Heart left ventricle (tissue), 16 donors: ENCODE measurements around the gene TEF. TPM values are rescaled to one million over a fixed set of nuclear protein-coding genes. Genes with fewer than 3 reads are reported as not detected.

Experiments used
- ATAC-seq, 4 donors: fragments of 200-7000 bp; cut with Tn5 transposase; one replicate each; pipeline ENCODE4 v1.9.1; 2020 to 2022; ENCODE audit warnings: moderate library complexity in 4 of 4, mild to moderate bottlenecking in 3 of 4, moderate number of reproducible peaks in 1 of 4
- DNase-seq, 5 donors: peaks; one replicate each; pipeline ENCODE4 v3.0.0-alpha.2; 2020
- H3K27ac ChIP-seq, 12 donors: fragments of 200-600 bp; sonication (generic) in 4 of 12; one replicate each; pipeline versions ENCODE4 v1.5.0 to v1.8.0; 2016 to 2022; ENCODE audit warnings: mild to moderate bottlenecking in 2 of 12
- H3K27me3 ChIP-seq, 9 donors: fragments of 200-600 bp; sonication (generic) in 2 of 9; one replicate each; pipeline versions ENCODE4 v1.5.1 to v1.8.0; 2016 to 2022; ENCODE audit warnings: mild to moderate bottlenecking in 3 of 9
- H3K36me3 ChIP-seq, 9 donors: fragments of 200-600 bp; sonication (generic) in 2 of 9; one replicate each; pipeline versions ENCODE4 v1.5.0 to v1.8.0; 2018 to 2022; ENCODE audit warnings: mild to moderate bottlenecking in 2 of 9
- H3K4me1 ChIP-seq, 12 donors: fragments of 200-600 bp; sonication (generic) in 4 of 12; one replicate each; pipeline versions ENCODE4 v1.5.0 to v1.8.0; 2016 to 2022; ENCODE audit warnings: mild to moderate bottlenecking in 3 of 12
- H3K4me3 ChIP-seq, 12 donors: fragments of 200-600 bp; sonication (generic) in 4 of 12; one replicate each; pipeline versions ENCODE4 v1.5.0 to v1.8.0; 2017 to 2022; ENCODE audit warnings: mild to moderate bottlenecking in 9 of 12, moderate library complexity in 4 of 12
- H3K9me3 ChIP-seq, 12 donors: fragments of 200-600 bp; sonication (generic) in 4 of 12; one replicate each; pipeline versions ENCODE4 v1.5.0 to v1.8.0; 2016 to 2022; ENCODE audit warnings: mild to moderate bottlenecking in 1 of 12
- POLR2A ChIP-seq, 2 donors: fragments of 450-650 bp; IDR thresholded peaks; one replicate each; pipeline ENCODE4 v1.6.1; 2017; ENCODE audit warnings: antibody characterized with exemption in 2 of 2, mild to moderate bottlenecking in 2 of 2, moderate library complexity in 2 of 2
- WGBS, 4 donors: extraction: QIAGEN DNeasy Blood & Tissue Kit in 2 of 4; methylation state at CpG; one replicate each; pipeline versions ENCODE4 v1.1.5 to v1.1.7; 2013 to 2018; 5-methylcytosine and 5-hydroxymethylcytosine counted together
- intact Hi-C, 10 donors: fragments of 100-400 bp; cut with DNase I; formaldehyde crosslinking; loops; one replicate each; pipeline versions ENCODE4 v1.11.1 to v1.14.2; 2022
- polyA plus RNA-seq, 2 donors: library from polyadenylated mRNA; stranded (reverse); fragments of 200-250 nt; gene quantifications; one replicate each; pipeline ENCODE4 v1.2.3, GENCODE V29; 2013
- total RNA-seq, 9 donors: library from RNA; depleted of rRNA in 2 of 9; stranded (reverse); fragments of >200 nt in 2 of 9; fragmentation: NEBNext Ultra II Directional in 3 of 9; extraction: Animal tissue kit (Norgen Biotek cat#: 25700) in 3 of 9; gene quantifications; one replicate each; pipeline versions ENCODE4 v1.1.0 to v1.2.4, GENCODE V29; 2016 to 2023
- TF ChIP-seq, protein P1 (sequence below), 12 donors: fragments of 200-600 bp; sonication (generic) in 4 of 12; IDR thresholded peaks; one replicate each; pipeline versions ENCODE4 v1.5.0 to v1.8.0; 2018 to 2022; ENCODE audit warnings: antibody characterized with exemption in 12 of 12, mild to moderate bottlenecking in 5 of 12
- donor health status: ischemic (EF 13 %, LVEDD 7.1; RV severe dilation, severe dysfunction).
- donor health status: healthy with polysubstance abuse.
- donor health status: DM: no; HTN: yes; CAD: no.
- donor health status: DM: no; HTN: no; CAD: no.
- donor health status: ischemic (EF 25% LVEDD 6.9; RV normal size, moderate dysfunction).
- donor health status: ischemic (EF 25% LVEDD 5.7; RV mildly dilated, moderate dysfunction).
- donor health status: healthy.
- donor health status: DM: yes; HTN: yes; CAD: no.
- donor health status: ischemic (EF 35%, LVEDD 5.7; RV mildly dilated, moderate dysfunction).
- donor health status: nonischemic (EF 11% LVEDD 7.7; RV severe dilation, severe dysfunction).
- donor health status: DM: yes; HTN: yes; CAD: no.
- donor health status: PGD.
- donor health status: ischemic (EF 29% LVEDD 5.4; RV normal size, mild dysfunction).
- donor health status: nonischemic (EF 23%, LVEDD 6.1; RV moderate dilation, normal function).

TEF gene
- total and polyA plus RNA-seq, 11 donors, result 7.2 to 35.3 (median 17.9) TPM

DNA sequence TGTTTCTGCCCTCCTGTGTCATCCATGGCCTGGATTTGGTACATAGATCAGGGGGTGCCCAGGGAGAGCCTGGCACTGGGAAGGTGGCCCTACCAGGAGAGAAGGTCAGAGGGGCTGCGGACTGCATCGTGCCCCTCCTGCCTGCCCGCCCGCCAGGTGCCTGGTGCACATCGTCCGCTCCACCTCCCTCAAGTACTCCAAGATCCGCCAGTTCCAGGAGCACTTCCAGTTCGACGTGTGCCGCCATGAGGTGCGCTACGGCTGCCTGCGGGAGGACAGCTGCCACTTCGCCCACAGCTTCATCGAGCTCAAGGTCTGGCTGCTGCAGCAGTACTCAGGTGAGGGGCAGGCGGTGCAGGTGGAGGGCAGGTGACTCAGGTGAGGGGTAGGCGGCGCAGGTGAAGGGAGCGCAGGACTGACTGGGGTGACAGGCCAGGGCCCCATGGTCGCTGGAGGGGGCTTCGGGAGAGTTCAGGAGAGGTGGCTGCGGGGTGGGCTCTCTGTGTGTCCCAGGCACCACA lies 32.7 kb upstream of the TEF start:
- no peak for TF ChIP-seq POLR2A (IDR thresholded peaks at IDR 0.05)
- TF ChIP-seq, protein P1, sequence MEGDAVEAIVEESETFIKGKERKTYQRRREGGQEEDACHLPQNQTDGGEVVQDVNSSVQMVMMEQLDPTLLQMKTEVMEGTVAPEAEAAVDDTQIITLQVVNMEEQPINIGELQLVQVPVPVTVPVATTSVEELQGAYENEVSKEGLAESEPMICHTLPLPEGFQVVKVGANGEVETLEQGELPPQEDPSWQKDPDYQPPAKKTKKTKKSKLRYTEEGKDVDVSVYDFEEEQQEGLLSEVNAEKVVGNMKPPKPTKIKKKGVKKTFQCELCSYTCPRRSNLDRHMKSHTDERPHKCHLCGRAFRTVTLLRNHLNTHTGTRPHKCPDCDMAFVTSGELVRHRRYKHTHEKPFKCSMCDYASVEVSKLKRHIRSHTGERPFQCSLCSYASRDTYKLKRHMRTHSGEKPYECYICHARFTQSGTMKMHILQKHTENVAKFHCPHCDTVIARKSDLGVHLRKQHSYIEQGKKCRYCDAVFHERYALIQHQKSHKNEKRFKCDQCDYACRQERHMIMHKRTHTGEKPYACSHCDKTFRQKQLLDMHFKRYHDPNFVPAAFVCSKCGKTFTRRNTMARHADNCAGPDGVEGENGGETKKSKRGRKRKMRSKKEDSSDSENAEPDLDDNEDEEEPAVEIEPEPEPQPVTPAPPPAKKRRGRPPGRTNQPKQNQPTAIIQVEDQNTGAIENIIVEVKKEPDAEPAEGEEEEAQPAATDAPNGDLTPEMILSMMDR (IDR thresholded peaks at IDR 0.05), result no peak
- Histone ChIP-seq H3K36me3 (peaks cover 2 to 100% (median 98%) of the 10 kb centered on the region in 9 donors), H3K4me3 (no peak overlapping the region), H3K9me3 (no peaks in the 10 kb centered on the region), H3K4me1 (peaks cover 0 to 10% (median 0%) of the 10 kb centered on the region in 12 donors), H3K27ac (no peak overlapping the region), H3K27me3 (no peaks in the 10 kb centered on the region)
- ATAC-seq, result no peak
- 94 to 97% (median 95%) methylated on average over 21 to 22 of the region's 22 CpGs for WGBS, 4 donors
- DNase-seq, result no peak
- intact Hi-C loops, result no loop called here

DNA sequence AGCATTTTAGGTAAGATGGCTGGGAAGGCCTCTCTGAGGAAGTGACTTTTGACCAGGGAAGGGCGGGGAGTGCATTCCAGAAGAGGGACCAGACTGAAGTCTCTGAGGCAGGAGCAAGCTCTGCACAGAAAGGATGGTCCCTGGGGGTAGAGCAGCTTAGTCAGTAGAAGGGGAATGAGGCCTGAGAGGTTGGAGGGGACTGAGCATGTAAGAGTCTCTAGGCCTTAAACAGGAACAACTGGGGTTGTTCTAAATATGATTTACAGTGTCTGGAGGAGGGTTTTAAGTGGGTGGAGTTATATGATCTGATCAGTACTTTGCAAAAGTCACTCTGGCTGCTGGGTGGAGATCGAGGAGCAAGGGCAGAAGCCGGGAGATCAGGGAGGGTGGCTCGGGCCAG lies 31.7 kb upstream of the TEF start:
- peak in 2 of 4 donors; percentile 21 to 24 for ATAC-seq
- DNase-seq, result no peak
- peaks cover 2 to 100% (median 98%) of the 10 kb centered on the region in 9 donors for H3K36me3 ChIP-seq

DNA sequence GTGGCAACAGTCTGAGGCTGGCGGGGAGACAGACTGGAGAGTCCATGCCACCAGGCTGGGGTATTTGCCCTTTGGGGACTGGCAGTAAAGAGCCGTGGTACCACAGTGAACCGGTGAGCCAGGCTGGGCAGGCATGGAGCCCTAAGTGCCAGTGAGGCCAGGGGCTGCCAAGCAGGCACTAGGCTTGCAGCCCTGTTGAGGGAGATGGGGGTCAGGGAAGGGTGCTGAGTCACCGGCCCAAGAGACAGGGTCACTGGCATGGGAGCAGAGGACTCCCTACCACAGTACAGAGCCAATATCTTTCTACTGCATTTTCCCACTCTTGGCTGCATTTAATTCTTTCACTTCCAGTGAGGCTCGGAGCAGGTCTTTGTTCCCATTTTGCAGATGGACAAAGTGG lies 30.7 kb upstream of the TEF start:
- ATAC-seq (no peak), DNase-seq (no peak)
- Histone ChIP-seq H3K27ac (peak overlapping the region in 4 of 12 donors; percentile 25 to 37 (median 33)), H3K27me3 (no peaks in the 10 kb centered on the region), H3K4me3 (no peak overlapping the region), H3K36me3 (peaks cover 2 to 100% (median 98%) of the 10 kb centered on the region in 9 donors), H3K9me3 (no peaks in the 10 kb centered on the region), H3K4me1 (peaks cover 0 to 10% (median 0%) of the 10 kb centered on the region in 12 donors)
- intact Hi-C loops, result no loop called here
- 93 to 98% (median 94%) methylated on average over 4 to 5 of the region's 5 CpGs for WGBS, 4 donors
- no peak for TF ChIP-seq POLR2A (IDR thresholded peaks at IDR 0.05)
- TF ChIP-seq, protein P1 (IDR thresholded peaks at IDR 0.05), result no peak

More for the DNA sequence above, 31.7 kb upstream of the TEF start:
- TF ChIP-seq, protein P1 (IDR thresholded peaks at IDR 0.05), result no peak
- no peak for TF ChIP-seq POLR2A (IDR thresholded peaks at IDR 0.05)
- Histone ChIP-seq H3K27ac (peak overlapping the region in 3 of 12 donors; percentile 34 to 39 (median 37)), H3K27me3 (no peaks in the 10 kb centered on the region), H3K4me1 (peaks cover 0 to 10% (median 0%) of the 10 kb centered on the region in 12 donors), H3K9me3 (no peaks in the 10 kb centered on the region), H3K4me3 (no peak overlapping the region)
- intact Hi-C loops, result no loop called here
- WGBS, 4 donors, result 74 to 87% (median 81%) methylated on average over 4 of the region's 4 CpGs

DNA sequence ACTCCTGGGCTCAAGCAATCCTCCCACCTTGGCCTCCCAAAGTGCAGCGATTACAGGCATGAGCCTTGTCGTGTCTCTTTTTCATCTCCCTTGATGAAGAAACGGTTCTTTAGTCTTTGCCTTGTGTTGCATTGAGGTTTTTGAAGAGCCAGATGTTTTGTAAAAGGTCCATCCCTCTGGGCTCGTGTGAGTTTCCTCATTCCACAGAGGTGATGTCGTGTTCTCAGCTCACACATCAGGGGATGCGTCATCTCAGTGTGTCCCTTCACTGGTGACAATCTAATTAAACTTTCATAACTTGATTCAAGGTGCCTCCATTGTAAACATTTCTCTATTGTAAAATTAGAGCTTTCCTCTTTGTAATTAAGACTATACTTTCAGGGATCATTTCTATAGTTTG lies 29.7 kb upstream of the TEF start:
- no peak overlapping the region for H3K4me3 ChIP-seq
- TF ChIP-seq, protein P1 (IDR thresholded peaks at IDR 0.05), result no peak
- no peak for TF ChIP-seq POLR2A (IDR thresholded peaks at IDR 0.05)
- peaks cover 0 to 100% (median 96%) of the 10 kb centered on the region in 9 donors for H3K36me3 ChIP-seq
- WGBS, 4 donors, result 60 to 70% (median 65%) methylated on average over 6 of the region's 6 CpGs
- no peak for ATAC-seq
- peaks cover 0 to 9% (median 0%) of the 10 kb centered on the region in 12 donors for H3K4me1 ChIP-seq
- no peaks in the 10 kb centered on the region for H3K9me3 ChIP-seq
- H3K27ac ChIP-seq, result no peak overlapping the region
- DNase-seq, result no peak
- intact Hi-C loops, result no loop called here
- no peaks in the 10 kb centered on the region for H3K27me3 ChIP-seq
